ENCODE measurements around the gene COL7A1. TPM values are rescaled to one million over a fixed set of nuclear protein-coding genes. Genes with fewer than 3 reads are reported as not detected.
"Not testable (repeated sequence)": the region's sequence is repeated elsewhere in the genome, so short reads cannot be mapped to it uniquely, and the experiment has no call there.

COL7A1 gene
- polyA plus RNA-seq, 3 donors: 0.37 to 1.9 TPM; not detected in 1

- Mint-ChIP-seq H3K4me1 (peaks cover 69% of the 10 kb centered on the region), H3K36me3 (peaks cover 41 to 68% of the 10 kb centered on the region in 2 donors), H3K4me3 (no peak overlapping the region), H3K27ac (peak overlapping the region; percentile 66 to 88 (median 82)), H3K9me3 (no peaks in the 10 kb centered on the region), H3K27me3 (ENCODE audit: low read depth in 3 of 3) (peaks cover 0 to 2% (median 0%) of the 10 kb centered on the region in 3 donors)
- Histone ChIP-seq H3K27ac (ENCODE audit: low read depth in 1 of 2, low read length in 2 of 2) (peak overlapping the region; percentile 49 to 77), H3K36me3 (replicated peaks in 1 of 2; ENCODE audit: control insufficient read depth in 1 of 2, insufficient read depth in 2 of 2, low read length in 2 of 2) (peaks cover 19 to 30% of the 10 kb centered on the region in 2 donors), H2AFZ (ENCODE audit: insufficient read depth, low read depth, low read length, poor library complexity, severe bottlenecking) (no peak overlapping the region), H3K4me3 (replicated peaks in 1 of 3; ENCODE audit: low read depth in 2 of 3, low read length in 3 of 3) (peak overlapping the region in 1 of 3 experiments; percentile 15), H3K4me1 (ENCODE audit: control insufficient read depth in 1 of 2, insufficient read depth in 2 of 2, low read length in 2 of 2) (peaks cover 75 to 81% of the 10 kb centered on the region in 2 donors), H3K9ac (ENCODE audit: insufficient read depth, low read length, poor library complexity, severe bottlenecking) (no peak overlapping the region), H3K27me3 (ENCODE audit: control insufficient read depth in 2 of 2, insufficient read depth in 2 of 2, low read length in 2 of 2) (no peaks in the 10 kb centered on the region), H3K79me2 (ENCODE audit: insufficient read depth, low read length) (peaks cover 67% of the 10 kb centered on the region), H4K20me1 (ENCODE audit: insufficient read depth, low read length) (peaks cover 14% of the 10 kb centered on the region), H3K9me3 (replicated peaks in 1 of 2; ENCODE audit: control insufficient read depth in 1 of 2, insufficient read depth in 1 of 2, low read length in 2 of 2) (no peaks in the 10 kb centered on the region), H3K4me2 (replicated peaks; ENCODE audit: extremely low read depth, low read length, poor library complexity, severe bottlenecking) (peak overlapping the region; percentile 60)
- 90% methylated on average over 14 of the region's 14 CpGs for WGBS (ENCODE audit: insufficient coverage)
- intact Hi-C loops (cut with micrococcal nuclease): loop anchor here in 1 of 2 donors (10.0 kb wide), 1 partner anchor 132 kb away; the partner anchor contains the start of gene NCKIPSD
- no peak for DNase-seq
- TF ChIP-seq CTCF (IDR thresholded peaks at IDR 0.05): no peak
Measured at GRCh38 chr3:48552111-48552951, 42.8 kb downstream of the COL7A1 start.

- not testable (repeated sequence) for H3K27ac Mint-ChIP-seq; H3K9me3 ChIP-seq (replicated peaks in 1 of 2; ENCODE audit: control insufficient read depth in 1 of 2, insufficient read depth in 1 of 2, low read length in 2 of 2); H3K27me3 Mint-ChIP-seq (ENCODE audit: low read depth in 3 of 3); H3K4me3 Mint-ChIP-seq; H3K4me3 ChIP-seq (replicated peaks in 1 of 3; ENCODE audit: low read depth in 2 of 3, low read length in 3 of 3); H3K27me3 ChIP-seq (ENCODE audit: control insufficient read depth in 2 of 2, insufficient read depth in 2 of 2, low read length in 2 of 2); H3K9ac ChIP-seq (ENCODE audit: insufficient read depth, low read length, poor library complexity, severe bottlenecking); DNase-seq; H3K9me3 Mint-ChIP-seq; H2AFZ ChIP-seq (ENCODE audit: insufficient read depth, low read depth, low read length, poor library complexity, severe bottlenecking); H3K4me2 ChIP-seq (replicated peaks; ENCODE audit: extremely low read depth, low read length, poor library complexity, severe bottlenecking)
- peaks cover 48 to 75% of the 10 kb centered on the region in 2 donors for H3K36me3 Mint-ChIP-seq
- Histone ChIP-seq H3K36me3 (replicated peaks in 1 of 2; ENCODE audit: control insufficient read depth in 1 of 2, insufficient read depth in 2 of 2, low read length in 2 of 2) (peaks cover 26 to 37% of the 10 kb centered on the region in 2 donors), H3K27ac (ENCODE audit: low read depth in 1 of 2, low read length in 2 of 2) (peak overlapping the region in 1 of 2 donors; percentile 77), H3K79me2 (ENCODE audit: insufficient read depth, low read length) (peaks cover 67% of the 10 kb centered on the region), H3K4me1 (ENCODE audit: control insufficient read depth in 1 of 2, insufficient read depth in 2 of 2, low read length in 2 of 2) (peaks cover 70 to 77% of the 10 kb centered on the region in 2 donors), H4K20me1 (ENCODE audit: insufficient read depth, low read length) (peaks cover 14% of the 10 kb centered on the region)
- intact Hi-C loops (cut with micrococcal nuclease): loop anchor here in 1 of 2 donors (10.0 kb wide), 1 partner anchor 133 kb away; the partner anchor contains the start of gene NCKIPSD
- 92% methylated on average over 6 of the region's 7 CpGs for whole genome bisulfite sequencing (ENCODE audit: insufficient coverage)
- peaks cover 70% of the 10 kb centered on the region for H3K4me1 Mint-ChIP-seq
Measured at GRCh38 chr3:48551651-48552050, 43.5 kb downstream of the COL7A1 start.

All from CD14-positive monocyte (primary cell).